Cardiac septum (tissue), 1 donor: Measurements from ENCODE around the gene ZNF684. TPM values are rescaled to one million over a fixed set of nuclear protein-coding genes. Genes with fewer than 3 reads are reported as not detected.
"Not testable (repeated sequence)": the region's sequence is repeated elsewhere in the genome, so short reads cannot be mapped to it uniquely, and the experiment has no call there.

Experiments
- DNase-seq: peaks from one replicate; pipeline ENCODE4 v3.0.0-alpha.2; 2020; ENCODE audit warnings: low spot score
- intact Hi-C: fragments of 100-400 bp; cut with DNase I; formaldehyde crosslinking; loops from one replicate; pipeline ENCODE4 v1.14.0; 2022
- total RNA-seq: library from RNA; stranded (reverse); fragmentation: NEBNext Ultra II Directional; extraction: Animal tissue kit (Norgen Biotek cat#: 25700); gene quantifications from one replicate; pipeline ENCODE4 v1.2.1, GENCODE V29; 2021
- donor health status: DM: no; HTN: no; CAD: no.

Gene ZNF684
- total RNA-seq, 1 donor from 2014 or later, result 11.0 TPM

DNA sequence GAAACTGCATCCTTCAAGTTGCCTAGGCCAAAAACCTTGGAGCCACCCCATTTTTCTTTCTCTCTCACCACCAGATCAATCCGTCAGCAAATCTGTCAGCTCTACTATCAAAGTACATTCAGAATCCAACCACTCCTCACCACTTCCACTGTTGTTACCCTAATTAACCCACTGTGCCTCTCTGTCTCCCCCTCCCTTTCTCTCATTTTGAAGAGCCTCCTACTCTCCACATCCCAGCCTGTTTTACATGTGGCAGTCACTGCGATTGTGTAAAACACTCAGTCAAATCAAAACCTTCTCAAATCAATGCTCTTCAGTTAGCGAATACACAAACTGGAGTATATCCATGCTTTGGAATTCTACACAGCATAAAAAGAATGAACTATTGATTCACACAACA lies 33.1 kb downstream of the ZNF684 start:
- intact Hi-C loops, result no loop called here
- DNase-seq, result no peak

DNA sequence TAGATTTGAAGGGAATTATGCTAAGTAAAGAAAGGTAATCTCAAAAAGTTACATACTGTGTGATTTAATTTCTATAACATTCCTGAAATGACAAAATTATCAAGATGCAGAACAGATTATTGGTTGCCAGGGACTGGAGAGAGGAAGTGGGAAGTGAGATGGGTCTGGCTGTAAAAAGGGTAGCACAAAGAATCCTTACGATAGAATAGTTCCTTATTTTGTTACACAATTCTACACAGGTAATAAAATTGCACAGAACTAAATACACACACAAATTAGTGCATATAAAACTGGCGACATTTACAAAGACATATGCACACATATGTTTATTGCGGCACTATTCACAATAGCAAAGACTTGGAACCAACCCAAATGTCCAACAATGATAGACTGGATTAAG lies 33.5 kb downstream of the ZNF684 start:
- intact Hi-C loops, result no loop called here
- DNase-seq, result no peak

DNA sequence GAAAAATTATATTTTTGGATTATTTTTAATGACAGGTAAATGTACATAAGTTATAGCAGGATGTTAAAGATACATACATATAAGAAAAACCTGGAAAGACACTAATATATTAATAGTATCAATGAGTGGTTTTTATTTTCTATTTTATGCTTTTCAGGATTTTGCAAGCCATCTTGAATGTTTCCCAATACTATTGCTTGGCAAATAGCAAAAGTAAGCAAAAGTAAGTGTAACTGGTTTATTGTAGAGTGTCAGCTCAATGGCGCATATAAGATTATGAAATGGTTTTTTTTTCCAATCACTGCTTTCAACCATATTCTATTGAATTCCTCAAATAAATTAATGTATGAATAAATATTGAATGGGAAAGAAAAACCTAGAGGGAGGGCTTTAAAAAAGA lies 36.4 kb downstream of the ZNF684 start:
- intact Hi-C loops, result no loop called here

DNA sequence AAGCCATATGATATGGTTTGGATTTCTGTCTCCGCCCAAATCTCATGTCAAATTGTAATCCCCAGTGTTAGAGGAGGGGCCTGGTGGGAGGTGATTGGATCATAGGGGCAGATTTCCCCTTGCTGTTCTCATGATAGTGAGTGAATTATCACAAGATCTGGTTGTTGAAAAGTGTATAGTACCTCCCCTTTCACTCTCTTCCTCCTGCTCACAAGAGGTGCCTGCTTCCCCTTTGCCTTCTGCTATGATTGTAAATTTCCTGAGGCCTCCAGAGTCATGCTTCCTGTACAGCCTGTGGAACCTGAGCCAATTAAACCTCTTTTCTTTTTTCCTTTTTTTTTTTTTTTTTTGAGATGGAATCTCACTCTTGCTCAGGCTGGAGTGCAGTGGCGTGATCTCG lies 43.4 kb downstream of the ZNF684 start:
- intact Hi-C loops, DNase-seq: not testable (repeated sequence)

More for the DNA sequence above, 36.4 kb downstream of the ZNF684 start:
- DNase-seq, result no peak

DNA sequence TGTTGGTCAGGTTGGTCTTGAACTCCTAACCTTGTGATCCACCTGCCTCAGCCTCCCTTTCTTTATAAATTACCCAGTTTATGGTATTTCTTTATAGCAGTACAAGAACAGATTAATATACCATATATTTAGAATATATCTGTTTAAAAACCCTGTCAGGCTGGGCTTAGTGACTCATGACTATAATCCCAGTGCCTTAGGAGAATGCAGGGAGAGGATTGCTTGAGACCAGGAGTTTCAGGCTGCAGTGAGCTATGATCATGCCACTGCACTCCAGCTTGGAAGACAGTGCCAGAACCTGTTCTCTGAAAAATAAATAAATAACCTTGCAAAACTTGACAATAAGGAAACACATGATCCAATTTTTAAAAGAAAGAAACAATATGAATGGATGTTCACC lies 43.9 kb downstream of the ZNF684 start:
- intact Hi-C loops, result no loop called here
- no peak for DNase-seq

DNA sequence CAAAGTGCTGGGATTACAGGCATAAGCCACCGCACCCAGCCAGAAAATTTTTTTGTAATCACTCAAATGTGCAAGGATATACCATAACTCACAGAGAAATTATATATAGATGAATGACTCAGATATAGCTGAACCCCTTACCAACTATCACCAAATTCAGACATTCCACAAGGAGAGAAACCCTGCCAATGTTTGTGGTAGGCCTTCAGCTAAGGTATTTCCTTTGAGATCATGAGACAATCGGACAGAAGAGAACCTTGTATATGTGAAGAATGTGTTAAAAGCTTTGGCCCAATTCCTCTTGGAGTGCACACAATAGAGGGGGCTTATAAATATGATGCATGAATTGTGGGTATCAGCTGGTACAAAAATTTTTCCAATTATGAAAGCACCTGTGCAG lies 50.7 kb downstream of the ZNF684 start:
- no peak for DNase-seq
- intact Hi-C loops, result no loop called here

DNA sequence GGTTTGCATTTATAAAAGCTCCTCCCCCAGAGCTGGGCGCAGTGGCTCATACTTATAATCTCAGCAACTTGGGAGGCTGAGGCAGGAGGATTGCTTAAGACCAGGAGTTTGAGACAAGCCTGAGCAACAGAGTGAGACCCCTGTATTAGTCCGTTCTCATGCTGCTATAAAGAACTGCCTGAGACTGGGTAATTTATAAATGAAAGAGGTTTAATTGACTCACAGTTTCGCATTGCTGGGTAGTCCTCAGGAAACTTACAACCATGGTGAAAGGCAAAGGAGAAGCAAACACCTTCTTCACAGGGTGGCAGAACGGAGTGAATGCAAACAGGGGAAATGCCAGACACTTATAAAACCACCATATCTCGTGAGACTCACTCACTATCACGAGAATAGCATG lies 52.5 kb downstream of the ZNF684 start:
- intact Hi-C loops, result no loop called here

DNA sequence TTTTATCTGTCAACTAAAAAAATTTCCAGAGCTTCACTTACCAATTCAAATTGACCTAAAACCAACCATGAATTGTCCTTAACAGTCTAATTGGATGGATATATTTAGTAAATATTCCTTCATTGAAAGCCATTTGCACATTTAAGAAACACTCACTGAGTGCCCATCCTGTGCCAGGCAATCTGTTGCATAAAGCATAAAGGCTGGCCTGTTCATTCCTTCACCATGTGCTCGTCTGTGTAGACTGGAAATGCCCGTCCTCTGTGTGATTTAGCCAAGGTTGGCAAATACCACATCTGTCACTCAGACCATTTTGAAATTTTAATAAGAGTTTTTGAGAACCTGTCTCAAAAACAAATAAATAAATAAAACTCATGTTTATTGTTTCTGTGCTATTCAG lies 57.1 kb downstream of the ZNF684 start:
- intact Hi-C loops, result no loop called here
- DNase-seq, result no peak

More for the DNA sequence above, 52.5 kb downstream of the ZNF684 start:
- no peak for DNase-seq

DNA sequence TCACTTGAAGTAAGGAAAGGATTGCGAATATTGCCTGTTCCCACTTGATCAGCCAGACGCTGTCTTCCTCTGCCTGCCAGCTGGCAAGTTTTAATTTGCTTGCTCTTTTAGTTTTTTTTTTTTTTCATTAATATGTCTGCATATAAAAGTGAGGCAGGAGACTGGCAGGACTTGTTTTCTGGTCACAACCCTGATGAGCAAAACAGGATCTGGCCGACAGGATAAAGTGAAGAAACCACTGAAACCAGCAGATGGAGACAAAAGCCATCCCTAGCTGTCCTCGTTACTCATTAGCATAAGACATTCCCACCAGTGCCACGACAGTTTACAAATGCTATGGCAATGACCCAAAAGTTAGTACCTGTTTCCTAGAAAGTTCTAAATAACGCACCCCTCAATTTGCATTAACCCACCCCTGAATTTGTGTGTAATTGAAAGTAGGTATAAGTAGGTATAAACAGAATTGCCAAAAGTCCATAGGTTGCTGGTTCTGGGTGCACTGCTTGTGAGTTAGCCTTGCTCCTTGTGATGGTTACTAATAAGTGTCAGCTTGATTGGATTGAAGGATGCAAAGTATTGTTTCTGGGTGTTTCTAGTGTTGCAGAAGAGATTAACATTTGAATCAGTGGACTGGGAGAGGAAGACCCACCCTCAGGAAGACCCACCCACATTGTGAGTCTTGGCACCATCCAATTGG lies 60.8 kb downstream of the ZNF684 start:
- DNase-seq, result no peak
- intact Hi-C loops, result no loop called here

DNA sequence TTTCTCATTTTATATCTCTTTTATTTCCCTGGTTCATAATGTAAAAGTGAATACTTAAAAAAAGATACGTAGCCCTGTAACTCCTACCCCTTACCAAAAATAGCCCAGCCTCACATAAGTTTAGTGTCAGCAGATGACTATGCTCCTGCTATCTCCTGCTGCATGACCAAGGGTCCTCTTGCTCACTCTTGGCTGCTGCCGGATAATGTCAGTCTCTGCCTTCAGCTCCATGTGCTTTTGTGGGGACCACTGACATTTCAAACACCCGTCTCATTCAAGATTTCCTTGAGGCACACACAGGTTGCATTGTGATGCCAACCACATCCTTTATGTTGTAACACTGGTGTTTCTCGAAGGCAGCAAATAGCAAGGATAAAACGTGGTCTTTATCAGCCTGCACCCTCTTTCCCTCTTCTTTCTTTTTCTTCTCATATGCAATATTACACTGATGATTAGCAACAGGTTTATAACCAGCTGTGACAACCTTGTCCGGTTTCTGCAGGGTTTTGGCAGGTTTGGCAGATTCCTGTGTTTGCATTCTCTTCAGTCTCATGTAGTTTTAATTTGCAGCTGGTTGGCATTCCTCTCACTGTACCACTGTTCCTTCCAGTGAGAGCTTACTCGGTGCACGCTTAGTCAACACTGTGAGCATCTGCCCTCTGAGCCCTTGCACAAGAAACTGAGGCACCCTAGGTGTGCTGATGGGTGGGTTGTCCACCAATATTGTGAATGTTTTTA lies 62.2 kb downstream of the ZNF684 start:
- DNase-seq, result no peak

DNA sequence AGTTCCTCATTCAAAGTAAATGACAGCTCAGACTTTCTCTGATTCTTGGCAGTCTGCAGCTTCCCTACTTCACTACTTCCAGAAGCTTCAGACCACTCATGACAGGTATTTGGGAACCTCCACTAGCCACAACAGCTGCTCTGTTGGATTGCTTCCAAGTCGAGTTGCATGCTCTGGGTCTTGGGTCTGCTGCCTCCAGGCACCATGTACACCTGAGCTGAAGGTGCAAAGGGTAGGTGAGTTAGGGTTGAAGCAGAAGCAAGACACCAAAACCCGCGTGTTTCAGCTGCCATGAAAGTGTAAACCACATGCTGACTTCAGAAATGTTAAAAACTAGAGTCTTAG lies 62.7 kb downstream of the ZNF684 start:
- intact Hi-C loops, result no loop called here

More for the DNA sequence above, 62.2 kb downstream of the ZNF684 start:
- intact Hi-C loops, result no loop called here

DNA sequence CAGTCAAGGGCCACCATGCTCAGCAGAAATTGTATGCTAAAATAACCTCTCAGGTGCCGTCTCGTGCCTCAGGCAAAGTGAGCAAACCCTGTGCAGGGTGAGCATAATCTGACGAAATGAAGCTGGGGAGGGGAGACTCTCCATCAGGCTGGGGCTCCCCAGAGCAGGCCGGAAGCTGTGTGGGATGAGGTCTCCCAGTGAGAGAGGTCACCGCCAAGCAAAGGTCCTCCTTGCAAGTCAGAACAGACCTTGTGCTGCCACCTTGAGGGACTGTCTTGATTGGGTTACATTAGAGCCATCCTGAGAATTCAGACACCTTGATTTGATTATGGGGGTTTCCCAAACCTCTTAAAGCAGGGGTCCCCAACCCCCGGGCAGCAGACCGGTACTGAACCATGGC lies 64.2 kb downstream of the ZNF684 start:
- intact Hi-C loops, result no loop called here
- no peak for DNase-seq

More for the DNA sequence above, 62.7 kb downstream of the ZNF684 start:
- DNase-seq, result no peak

Other genes starting within 250 kb of the ZNF684 start
- 1.3 TPM for gene COL9A2, start 214.4 kb upstream of the ZNF684 start, total RNA-seq
- gene SMAP2, start 157.9 kb upstream of the ZNF684 start, total RNA-seq, result 10.5 TPM
- 1.3 TPM for gene ZFP69B, start 81.2 kb upstream of the ZNF684 start, total RNA-seq
- 2.6 TPM for gene ZFP69, start 54.3 kb upstream of the ZNF684 start, total RNA-seq
- gene EXO5, start 22.9 kb upstream of the ZNF684 start, total RNA-seq, result 4.7 TPM
- gene RIMS3, start 134.0 kb downstream of the ZNF684 start, total RNA-seq, result 0.67 TPM
- 61.7 TPM for gene NFYC, start 160.1 kb downstream of the ZNF684 start, total RNA-seq